H1 (cell line): ENCODE measurements around the gene PAK2. TPM values are rescaled to one million over a fixed set of nuclear protein-coding genes. Genes with fewer than 3 reads are reported as not detected.

Experiments
- KDM4A ChIP-seq: IDR thresholded peaks from one replicate; pipeline ENCODE4 v1.7.1; 2012; ENCODE audit warnings: low read depth, mild to moderate bottlenecking, moderate library complexity, low read length, inconsistent platforms; ENCODE audit not compliant: severe bottlenecking
- POU5F1 ChIP-seq: IDR thresholded peaks from 2 replicates; pipeline ENCODE4 v1.6.1; 2011; ENCODE audit warnings: low read depth, mild to moderate bottlenecking, low read length, moderate library complexity
- RNF2 ChIP-seq: fragments of 200-900, 300-1000 bp; sonication (generic); IDR thresholded peaks from 2 replicates; pipeline ENCODE4 v1.7.1; 2016; ENCODE audit warnings: borderline replicate concordance, low read depth, mild to moderate bottlenecking, antibody characterized with exemption, low read length; ENCODE audit not compliant: poor library complexity, severe bottlenecking; ENCODE audit errors: missing control alignments
- polyA plus RNA-seq, 7 experiments: library from polyadenylated mRNA; depleted of rRNA in 3 of 7; stranded (reverse) in 5 of 7; unstranded in 2 of 7; fragments of >200 nt in 5 of 7; fragments of 200-250 nt in 2 of 7; gene quantifications; 1 replicate in 5 of 7; 2 replicates in 1 of 7; 4 replicates in 1 of 7; pipeline versions ENCODE4 v1.2.1 to v1.2.3, GENCODE V29; 2011 to 2013; ENCODE audit warnings: missing spikeins in 2 of 7, mixed read lengths in 2 of 7
- total RNA-seq: library from RNA; stranded (reverse); fragmentation: NEBNext Ultra II Directional; extraction: Animal tissue kit (Norgen Biotek cat#: 25700); gene quantifications from 2 replicates; pipeline ENCODE4 v1.2.1, GENCODE V29; 2021

Gene PAK2
- total and polyA plus RNA-seq, 2 of the 8 experiments (the other 6 are each of a cell fraction or from before 2014, with no cell fraction given), result 13.1 to 60.5 TPM

GRCh38 chr3:196792771-196793170, 53.1 kb downstream of the PAK2 start (continued):
- TF ChIP-seq KDM4A (no peak), RNF2 (no peak), POU5F1 (no peak)
- TF ChIP-seq, all 59 proteins: peak for 0
